ENCODE results near the gene PROX1.

PROX1 gene

DNA sequence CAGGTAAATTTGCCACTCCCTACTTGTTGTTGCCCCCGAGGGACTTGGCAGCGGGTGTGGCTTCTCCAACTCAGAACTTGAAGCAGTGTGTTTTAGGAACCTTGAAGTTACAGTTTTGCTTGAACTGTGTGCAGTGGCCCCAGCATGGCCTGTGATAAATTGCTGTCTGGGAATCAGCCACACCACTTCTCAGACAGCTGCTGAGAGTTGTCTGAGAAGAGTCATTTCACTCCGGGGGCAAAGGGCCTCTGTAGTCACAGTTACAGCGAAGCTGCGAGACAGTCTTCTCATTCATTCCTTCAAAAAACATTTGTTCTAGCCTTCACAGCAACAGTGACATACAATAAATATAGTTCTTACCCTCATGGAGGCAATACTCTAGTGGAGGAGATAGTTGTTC lies 70.3 kb downstream of the PROX1 start:
- H3K4me1 ChIP-seq (ENCODE audit: control insufficient read depth, insufficient read depth, low read length, poor library complexity, severe bottlenecking), result no peaks in the 10 kb centered on the region
- no peaks in the 10 kb centered on the region for H3K36me3 ChIP-seq (ENCODE audit: control insufficient read depth, insufficient read depth, low read length)
- no peaks in the 10 kb centered on the region for H3K9me3 ChIP-seq (ENCODE audit: control insufficient read depth, low read length)
- no peak for DNase-seq
- H3K27me3 ChIP-seq (replicated peaks; ENCODE audit: control insufficient read depth, insufficient read depth, low read length, poor library complexity, severe bottlenecking), result no peaks in the 10 kb centered on the region
- no peak overlapping the region for H3K4me3 ChIP-seq (ENCODE audit: insufficient read depth, low read depth, low read length, poor library complexity, severe bottlenecking)
- H3K27ac ChIP-seq (ENCODE audit: insufficient read depth, low read length, poor library complexity, severe bottlenecking), result no peak overlapping the region

DNA sequence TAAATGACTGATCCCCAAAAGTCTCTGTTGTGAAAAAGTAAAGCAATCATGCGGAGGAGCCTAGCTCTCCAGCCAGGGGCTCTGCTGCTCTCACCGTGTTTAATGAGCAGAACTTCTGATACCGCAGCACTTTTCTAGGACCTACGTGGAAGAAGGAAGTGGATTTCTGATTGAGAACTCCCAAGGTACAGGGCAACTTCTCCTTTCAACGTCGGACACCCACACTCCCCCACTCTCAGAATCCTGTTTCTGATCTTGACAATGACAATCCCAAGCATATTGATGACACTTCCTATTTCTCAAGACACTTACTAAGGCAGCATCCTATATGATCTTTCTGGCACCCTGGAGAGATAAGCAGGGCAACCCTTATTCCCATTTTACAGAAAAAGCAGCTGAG lies 78.4 kb downstream of the PROX1 start:
- DNase-seq, result no peak
- H3K36me3 ChIP-seq (ENCODE audit: control insufficient read depth, insufficient read depth, low read length), result no peaks in the 10 kb centered on the region
- no peaks in the 10 kb centered on the region for H3K4me1 ChIP-seq (ENCODE audit: control insufficient read depth, insufficient read depth, low read length, poor library complexity, severe bottlenecking)
- H3K27me3 ChIP-seq (replicated peaks; ENCODE audit: control insufficient read depth, insufficient read depth, low read length, poor library complexity, severe bottlenecking), result no peaks in the 10 kb centered on the region
- H3K9me3 ChIP-seq (ENCODE audit: control insufficient read depth, low read length), result no peaks in the 10 kb centered on the region
- H3K4me3 ChIP-seq (ENCODE audit: insufficient read depth, low read depth, low read length, poor library complexity, severe bottlenecking), result no peak overlapping the region
- H3K27ac ChIP-seq (ENCODE audit: insufficient read depth, low read length, poor library complexity, severe bottlenecking), result no peak overlapping the region

DNA sequence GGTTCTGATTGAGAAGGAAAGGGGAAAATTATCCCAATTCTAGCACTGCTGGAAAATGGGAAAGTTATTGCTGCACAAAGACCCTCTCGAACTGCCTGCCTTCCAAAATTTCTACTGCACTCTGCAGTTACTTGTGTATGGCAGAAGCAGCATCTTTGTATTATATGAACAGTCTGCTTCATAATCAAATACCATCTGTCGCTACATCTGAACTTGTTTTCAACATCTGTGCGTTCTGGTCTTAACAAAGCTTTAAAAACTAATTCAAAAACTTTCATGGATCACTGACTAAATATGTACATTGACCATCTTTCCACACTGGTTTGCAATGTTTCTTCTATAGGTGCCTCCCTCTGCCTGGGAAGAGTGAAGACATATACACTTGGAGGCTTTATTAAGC lies 79.2 kb downstream of the PROX1 start:
- Histone ChIP-seq H3K9me3 (ENCODE audit: control insufficient read depth, low read length) (no peaks in the 10 kb centered on the region), H3K36me3 (ENCODE audit: control insufficient read depth, insufficient read depth, low read length) (no peaks in the 10 kb centered on the region), H3K4me3 (ENCODE audit: insufficient read depth, low read depth, low read length, poor library complexity, severe bottlenecking) (no peak overlapping the region), H3K27me3 (replicated peaks; ENCODE audit: control insufficient read depth, insufficient read depth, low read length, poor library complexity, severe bottlenecking) (no peaks in the 10 kb centered on the region), H3K4me1 (ENCODE audit: control insufficient read depth, insufficient read depth, low read length, poor library complexity, severe bottlenecking) (no peaks in the 10 kb centered on the region), H3K27ac (ENCODE audit: insufficient read depth, low read length, poor library complexity, severe bottlenecking) (no peak overlapping the region)
- DNase-seq, result no peak

DNA sequence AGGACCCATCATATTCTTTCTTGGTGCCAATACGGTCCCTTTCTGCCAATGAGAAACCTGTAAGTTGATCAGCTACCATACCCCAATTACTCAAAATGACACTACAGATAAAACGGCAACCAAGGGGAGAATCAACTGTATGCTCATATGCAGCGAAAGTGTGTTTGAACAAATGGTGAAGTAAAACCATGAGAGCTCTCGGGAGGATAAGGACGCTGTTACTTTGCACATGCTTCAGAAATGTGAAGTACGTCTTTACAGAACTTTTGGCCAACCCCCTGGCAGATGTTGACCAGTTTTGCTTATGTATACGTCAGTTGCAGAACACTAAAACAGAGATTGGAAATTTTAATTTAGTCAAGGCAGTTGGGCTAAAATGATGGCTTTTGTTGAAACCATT lies 79.6 kb downstream of the PROX1 start:
- H3K27ac ChIP-seq (ENCODE audit: insufficient read depth, low read length, poor library complexity, severe bottlenecking), result no peak overlapping the region
- no peaks in the 10 kb centered on the region for H3K27me3 ChIP-seq (replicated peaks; ENCODE audit: control insufficient read depth, insufficient read depth, low read length, poor library complexity, severe bottlenecking)
- H3K4me3 ChIP-seq (ENCODE audit: insufficient read depth, low read depth, low read length, poor library complexity, severe bottlenecking), result no peak overlapping the region
- no peaks in the 10 kb centered on the region for H3K36me3 ChIP-seq (ENCODE audit: control insufficient read depth, insufficient read depth, low read length)
- no peaks in the 10 kb centered on the region for H3K4me1 ChIP-seq (ENCODE audit: control insufficient read depth, insufficient read depth, low read length, poor library complexity, severe bottlenecking)
- DNase-seq, result no peak
- H3K9me3 ChIP-seq (ENCODE audit: control insufficient read depth, low read length), result no peaks in the 10 kb centered on the region

DNA sequence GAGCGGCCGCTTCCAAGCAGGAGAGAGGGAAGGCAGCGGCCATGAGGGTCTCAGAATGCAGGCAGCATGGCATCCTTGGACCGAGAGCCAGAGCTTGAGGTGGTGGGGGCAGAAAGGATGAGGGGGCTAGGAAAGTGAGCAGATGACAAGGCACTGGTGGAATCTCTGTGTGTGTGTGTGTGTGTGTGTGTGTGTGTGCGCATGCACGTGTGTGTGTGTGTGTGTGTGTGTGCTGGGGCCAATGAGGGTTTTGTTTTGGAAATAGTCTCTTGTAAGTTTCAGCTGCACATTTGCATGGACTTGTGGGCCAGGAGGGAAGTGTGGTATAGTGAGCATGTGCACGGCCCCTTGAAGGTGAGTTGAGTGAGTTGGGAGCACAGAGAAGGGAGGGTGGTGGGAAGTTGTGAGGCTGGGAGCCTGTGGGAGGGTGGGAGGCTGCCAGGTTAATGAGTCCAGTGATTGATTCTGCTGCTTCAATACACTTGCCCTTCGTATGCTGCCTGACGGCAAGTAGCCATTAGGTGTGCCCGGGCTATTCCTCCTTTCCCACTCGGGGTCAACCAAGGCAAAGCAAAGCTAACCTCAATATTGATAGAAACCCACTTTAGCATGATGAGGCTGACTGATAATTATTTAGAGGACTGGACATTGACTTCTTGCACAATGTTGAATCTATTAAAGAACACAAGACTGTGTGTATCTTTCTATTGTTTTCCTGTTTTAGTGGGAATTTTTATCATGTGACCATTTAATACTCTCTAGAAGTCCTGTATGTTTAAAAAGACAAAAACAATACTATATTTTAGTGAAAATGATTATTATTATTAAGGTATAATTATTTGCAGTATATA lies 80.3 kb downstream of the PROX1 start:
- Histone ChIP-seq H3K36me3 (ENCODE audit: control insufficient read depth, insufficient read depth, low read length) (no peaks in the 10 kb centered on the region), H3K4me1 (ENCODE audit: control insufficient read depth, insufficient read depth, low read length, poor library complexity, severe bottlenecking) (no peaks in the 10 kb centered on the region)
- no peak for DNase-seq

DNA sequence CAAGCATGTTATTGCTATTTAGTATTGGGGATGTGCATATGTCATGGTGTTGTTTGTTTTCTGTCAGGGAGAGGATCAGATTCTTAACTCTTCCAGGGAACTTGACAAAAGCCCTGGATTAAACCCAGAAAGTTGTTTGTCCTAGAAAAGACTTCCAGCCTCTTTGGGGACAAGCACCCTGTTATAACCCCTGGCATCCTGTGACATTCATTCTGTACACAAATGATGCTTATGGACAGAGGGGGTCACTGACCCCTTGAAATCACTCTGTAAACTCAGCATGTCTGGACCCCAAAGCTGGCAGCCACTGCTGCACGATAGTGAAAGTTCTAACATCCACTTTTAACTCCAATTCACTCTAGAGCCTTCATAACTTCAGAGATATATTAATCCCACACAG lies 81.2 kb downstream of the PROX1 start:
- Histone ChIP-seq H3K4me1 (ENCODE audit: control insufficient read depth, insufficient read depth, low read length, poor library complexity, severe bottlenecking) (no peaks in the 10 kb centered on the region), H3K27me3 (replicated peaks; ENCODE audit: control insufficient read depth, insufficient read depth, low read length, poor library complexity, severe bottlenecking) (no peaks in the 10 kb centered on the region), H3K4me3 (ENCODE audit: insufficient read depth, low read depth, low read length, poor library complexity, severe bottlenecking) (no peak overlapping the region), H3K9me3 (ENCODE audit: control insufficient read depth, low read length) (no peaks in the 10 kb centered on the region), H3K36me3 (ENCODE audit: control insufficient read depth, insufficient read depth, low read length) (no peaks in the 10 kb centered on the region), H3K27ac (ENCODE audit: insufficient read depth, low read length, poor library complexity, severe bottlenecking) (no peak overlapping the region)
- DNase-seq, result no peak

More for the DNA sequence above, 80.3 kb downstream of the PROX1 start:
- no peaks in the 10 kb centered on the region for H3K27me3 ChIP-seq (replicated peaks; ENCODE audit: control insufficient read depth, insufficient read depth, low read length, poor library complexity, severe bottlenecking)
- no peaks in the 10 kb centered on the region for H3K9me3 ChIP-seq (ENCODE audit: control insufficient read depth, low read length)
- H3K27ac ChIP-seq (ENCODE audit: insufficient read depth, low read length, poor library complexity, severe bottlenecking), result no peak overlapping the region
- no peak overlapping the region for H3K4me3 ChIP-seq (ENCODE audit: insufficient read depth, low read depth, low read length, poor library complexity, severe bottlenecking)

DNA sequence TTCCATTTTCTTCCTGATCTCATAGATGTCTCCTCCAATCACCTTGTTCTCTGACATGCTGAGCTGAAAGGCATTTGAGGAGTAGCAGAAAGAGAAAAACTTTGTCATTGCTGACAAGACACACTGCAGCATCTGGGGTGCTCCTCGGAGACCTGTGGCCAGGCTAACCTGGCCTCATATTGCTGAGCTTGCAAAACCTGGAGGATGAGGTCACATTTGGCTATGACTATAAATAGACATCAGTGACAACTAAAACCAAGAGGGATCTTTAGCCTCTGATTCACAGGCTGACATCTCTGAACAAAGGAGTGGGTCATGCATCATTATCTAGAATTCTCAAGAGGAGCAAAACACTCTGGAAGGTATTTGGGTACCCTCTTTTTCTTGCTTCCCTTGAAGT lies 83.7 kb downstream of the PROX1 start:
- H3K9me3 ChIP-seq (ENCODE audit: control insufficient read depth, low read length), result no peaks in the 10 kb centered on the region
- H3K36me3 ChIP-seq (ENCODE audit: control insufficient read depth, insufficient read depth, low read length), result no peaks in the 10 kb centered on the region
- no peaks in the 10 kb centered on the region for H3K27me3 ChIP-seq (replicated peaks; ENCODE audit: control insufficient read depth, insufficient read depth, low read length, poor library complexity, severe bottlenecking)
- no peak for DNase-seq
- no peak overlapping the region for H3K4me3 ChIP-seq (ENCODE audit: insufficient read depth, low read depth, low read length, poor library complexity, severe bottlenecking)
- no peaks in the 10 kb centered on the region for H3K4me1 ChIP-seq (ENCODE audit: control insufficient read depth, insufficient read depth, low read length, poor library complexity, severe bottlenecking)
- H3K27ac ChIP-seq (ENCODE audit: insufficient read depth, low read length, poor library complexity, severe bottlenecking), result no peak overlapping the region

DNA sequence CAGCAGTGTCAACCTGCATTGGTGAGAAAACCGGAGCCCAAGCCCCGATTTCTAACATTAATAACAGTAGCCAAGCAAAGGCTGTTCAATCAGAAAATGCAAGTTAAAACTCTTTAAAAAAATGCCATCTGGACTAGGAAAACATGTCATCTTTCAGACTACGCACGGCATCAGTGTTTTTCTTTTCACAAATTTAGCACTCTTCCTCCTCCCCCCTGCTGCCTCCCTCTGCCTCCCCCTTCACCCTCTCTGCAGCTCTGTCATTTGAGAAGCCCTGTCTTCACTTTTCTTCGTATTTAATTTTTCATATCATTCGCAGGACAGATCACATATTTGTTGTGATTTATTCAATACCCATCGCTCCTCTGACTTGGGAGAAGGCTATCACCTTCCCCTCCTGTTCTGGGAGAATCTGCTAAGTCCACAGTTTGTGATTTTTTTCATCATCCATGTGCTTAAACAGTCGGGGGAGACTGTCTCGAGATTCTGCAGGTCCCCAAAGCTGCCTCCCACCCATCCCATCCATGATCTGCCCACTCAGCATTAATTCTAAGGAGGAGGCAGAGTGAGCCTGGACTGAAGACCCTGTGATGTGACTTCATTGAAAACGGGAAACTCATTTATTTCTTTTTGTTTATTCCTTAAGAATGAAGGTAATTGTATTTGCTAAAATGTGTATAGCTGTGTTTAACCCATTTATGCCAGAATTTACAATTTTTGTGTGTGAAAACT lies 84.8 kb downstream of the PROX1 start:
- Histone ChIP-seq H3K9me3 (ENCODE audit: control insufficient read depth, low read length) (no peaks in the 10 kb centered on the region), H3K4me3 (ENCODE audit: insufficient read depth, low read depth, low read length, poor library complexity, severe bottlenecking) (no peak overlapping the region), H3K27ac (ENCODE audit: insufficient read depth, low read length, poor library complexity, severe bottlenecking) (no peak overlapping the region), H3K4me1 (ENCODE audit: control insufficient read depth, insufficient read depth, low read length, poor library complexity, severe bottlenecking) (no peaks in the 10 kb centered on the region), H3K27me3 (replicated peaks; ENCODE audit: control insufficient read depth, insufficient read depth, low read length, poor library complexity, severe bottlenecking) (no peaks in the 10 kb centered on the region), H3K36me3 (ENCODE audit: control insufficient read depth, insufficient read depth, low read length) (no peaks in the 10 kb centered on the region)
- DNase-seq, result no peak

DNA sequence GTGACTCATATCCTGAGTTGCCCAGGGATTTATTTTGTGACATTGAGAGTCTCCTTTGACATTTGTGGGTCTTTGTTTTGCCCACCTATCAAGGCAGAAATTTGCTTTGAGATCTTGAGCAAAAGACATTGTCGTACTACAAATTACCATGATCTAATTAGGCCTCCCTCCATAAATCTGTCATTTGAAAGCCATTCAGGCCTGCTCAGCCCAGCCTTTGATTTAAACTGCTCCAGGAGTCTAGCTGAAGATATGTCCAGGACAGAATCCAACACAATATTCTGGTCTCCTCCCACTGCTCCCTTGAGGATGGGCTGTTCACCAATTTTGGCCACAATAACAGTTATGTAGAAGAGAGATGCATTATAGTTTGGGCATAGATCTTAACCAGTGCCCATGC lies 86.7 kb downstream of the PROX1 start:
- Histone ChIP-seq H3K4me3 (ENCODE audit: insufficient read depth, low read depth, low read length, poor library complexity, severe bottlenecking) (no peak overlapping the region), H3K27ac (ENCODE audit: insufficient read depth, low read length, poor library complexity, severe bottlenecking) (no peak overlapping the region), H3K4me1 (ENCODE audit: control insufficient read depth, insufficient read depth, low read length, poor library complexity, severe bottlenecking) (no peaks in the 10 kb centered on the region), H3K27me3 (replicated peaks; ENCODE audit: control insufficient read depth, insufficient read depth, low read length, poor library complexity, severe bottlenecking) (no peaks in the 10 kb centered on the region), H3K36me3 (ENCODE audit: control insufficient read depth, insufficient read depth, low read length) (no peaks in the 10 kb centered on the region), H3K9me3 (ENCODE audit: control insufficient read depth, low read length) (no peaks in the 10 kb centered on the region)
- DNase-seq, result no peak

DNA sequence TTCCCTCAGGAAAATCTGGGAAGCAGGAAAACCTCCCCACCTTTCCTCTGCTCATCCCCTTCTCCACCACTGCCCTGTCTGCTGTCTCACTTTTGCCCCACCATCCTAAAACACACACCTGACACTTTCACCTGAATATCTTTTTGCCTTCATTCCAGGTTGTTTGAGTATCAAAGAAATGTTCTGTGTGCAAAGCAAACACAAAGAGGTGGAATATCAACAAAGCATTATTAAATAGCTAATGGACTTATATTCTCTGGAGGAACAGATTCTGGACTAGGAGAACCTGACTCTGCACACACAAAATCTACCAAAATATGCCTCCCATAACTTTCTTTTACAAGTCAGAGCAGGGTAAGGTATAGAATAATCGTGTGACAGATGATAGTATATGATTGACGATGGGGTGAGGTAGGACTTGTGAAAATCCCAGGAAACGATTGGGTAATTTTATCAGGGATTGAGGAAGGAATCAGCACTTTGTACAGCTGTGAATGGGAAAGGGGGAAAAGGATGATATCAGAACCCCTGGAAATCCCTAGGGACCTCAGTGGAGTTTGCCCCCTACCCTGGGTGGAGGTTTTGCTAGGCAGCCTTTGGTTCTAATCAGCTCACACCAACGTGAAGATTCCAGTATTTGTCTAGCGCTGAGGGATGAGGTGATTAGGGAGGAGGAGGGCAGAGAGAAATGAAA lies 87.7 kb downstream of the PROX1 start:
- H3K36me3 ChIP-seq (ENCODE audit: control insufficient read depth, insufficient read depth, low read length), result no peaks in the 10 kb centered on the region

More for the DNA sequence above, 87.7 kb downstream of the PROX1 start:
- no peak overlapping the region for H3K4me3 ChIP-seq (ENCODE audit: insufficient read depth, low read depth, low read length, poor library complexity, severe bottlenecking)
- H3K27me3 ChIP-seq (replicated peaks; ENCODE audit: control insufficient read depth, insufficient read depth, low read length, poor library complexity, severe bottlenecking), result no peaks in the 10 kb centered on the region
- DNase-seq, result no peak
- no peak overlapping the region for H3K27ac ChIP-seq (ENCODE audit: insufficient read depth, low read length, poor library complexity, severe bottlenecking)
- H3K4me1 ChIP-seq (ENCODE audit: control insufficient read depth, insufficient read depth, low read length, poor library complexity, severe bottlenecking), result no peaks in the 10 kb centered on the region
- no peaks in the 10 kb centered on the region for H3K9me3 ChIP-seq (ENCODE audit: control insufficient read depth, low read length)
